SK-N-SH (cell line): ENCODE results near the gene NOD2.

Source experiments
- CTCF ChIP-seq: fragments of 200-600 bp; sonication (generic); IDR thresholded peaks from 2 replicates; pipeline ENCODE4 v1.6.1; 2017; ENCODE audit warnings: antibody characterized with exemption, mild to moderate bottlenecking, moderate library complexity
- EP300 ChIP-seq, 2 experiments: IDR thresholded peaks; 2 replicates each; pipeline versions ENCODE4 v1.4.0 to v1.6.1; 2012; ENCODE audit warnings: borderline replicate concordance in 1 of 2, low read depth in 1 of 2, low read length in 1 of 2
- EZH2phosphoT487 ChIP-seq: fragments of 200-600 bp; sonication (generic); IDR thresholded peaks from 2 replicates; pipeline ENCODE4 v1.6.1; 2017; ENCODE audit warnings: low read depth, mixed run types, mild to moderate bottlenecking, antibody characterized with exemption, moderate library complexity, borderline replicate concordance
- JUND ChIP-seq: IDR thresholded peaks from 2 replicates; pipeline ENCODE4 v1.4.0; 2012
- MAX ChIP-seq: IDR thresholded peaks from 2 replicates; pipeline ENCODE4 v1.4.0; 2012; ENCODE audit warnings: low read depth
- POLR2AphosphoS5 ChIP-seq: IDR thresholded peaks from 2 replicates; pipeline ENCODE4 v1.6.1; 2012; ENCODE audit warnings: low read depth, low read length
- TEAD4 ChIP-seq: IDR thresholded peaks from 2 replicates; pipeline ENCODE4 v1.4.0; 2012; ENCODE audit warnings: mild to moderate bottlenecking, borderline replicate concordance; ENCODE audit not compliant: insufficient read depth
- YY1 ChIP-seq: IDR thresholded peaks from 2 replicates; pipeline ENCODE4 v1.4.0; 2012; ENCODE audit warnings: low read depth, mild to moderate bottlenecking

- TF ChIP-seq CTCF: no peak
- TF ChIP-seq TEAD4: no peak
- TF ChIP-seq EZH2phosphoT487: no peak
- no peak for TF ChIP-seq YY1
- TF ChIP-seq JUND: no peak
- no peak for TF ChIP-seq MAX
- no peak for TF ChIP-seq POLR2AphosphoS5
- no peak for TF ChIP-seq EP300 (IDR thresholded peaks at IDR 0.05; ENCODE audit: borderline replicate concordance in 1 of 2, low read depth in 1 of 2, low read length in 1 of 2)
These were observed 45.6 kb downstream of the NOD2 start for GRCh38 chr16:50739031-50739430.
